ENCODE measurements around the gene RABAC1. TPM values are rescaled to one million over a fixed set of nuclear protein-coding genes. Genes with fewer than 3 reads are reported as not detected.

The RABAC1 gene
- total RNA-seq, 2 donors from 2014 or later: 114 to 122 TPM

DNA sequence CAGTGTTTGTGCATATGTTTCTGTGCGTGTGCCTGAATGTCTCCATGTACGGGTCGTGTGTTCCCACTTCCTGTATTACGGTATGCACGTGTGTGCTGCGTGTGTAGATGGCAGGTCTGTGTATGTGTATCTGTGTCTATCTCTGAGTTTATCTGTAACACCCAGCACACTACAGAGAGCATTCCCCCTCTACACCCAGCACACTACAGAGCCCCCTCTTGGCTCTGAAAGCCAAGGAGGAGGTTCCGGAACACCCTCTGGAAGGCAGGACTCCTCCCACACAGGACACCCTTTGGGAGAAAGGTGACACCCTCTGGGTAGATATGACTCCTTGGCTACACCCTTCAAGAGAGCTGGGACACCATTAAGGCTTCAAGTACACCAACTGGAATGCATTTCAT is 28.8 kb downstream of the RABAC1 start:
- Histone ChIP-seq H3K9me3 (ENCODE audit: control insufficient read depth, low read length) (peaks cover 5% of the 10 kb centered on the region), H3K9ac (ENCODE audit: extremely low read depth, low read length, poor library complexity, severe bottlenecking) (no peak overlapping the region), H3K27me3 (ENCODE audit: control insufficient read depth, insufficient read depth, low read length, poor library complexity, severe bottlenecking) (peaks cover 98% of the 10 kb centered on the region), H3K36me3 (ENCODE audit: control insufficient read depth, insufficient read depth, low read length) (no peaks in the 10 kb centered on the region), H3K4me3 (ENCODE audit: low read length) (no peak overlapping the region), H3K27ac (ENCODE audit: low read depth, low read length) (no peak overlapping the region), H3K4me1 (ENCODE audit: control insufficient read depth, insufficient read depth, low read length) (no peaks in the 10 kb centered on the region)
- H3K4me3 Mint-ChIP-seq: no peak overlapping the region
- TF ChIP-seq, protein P1, sequence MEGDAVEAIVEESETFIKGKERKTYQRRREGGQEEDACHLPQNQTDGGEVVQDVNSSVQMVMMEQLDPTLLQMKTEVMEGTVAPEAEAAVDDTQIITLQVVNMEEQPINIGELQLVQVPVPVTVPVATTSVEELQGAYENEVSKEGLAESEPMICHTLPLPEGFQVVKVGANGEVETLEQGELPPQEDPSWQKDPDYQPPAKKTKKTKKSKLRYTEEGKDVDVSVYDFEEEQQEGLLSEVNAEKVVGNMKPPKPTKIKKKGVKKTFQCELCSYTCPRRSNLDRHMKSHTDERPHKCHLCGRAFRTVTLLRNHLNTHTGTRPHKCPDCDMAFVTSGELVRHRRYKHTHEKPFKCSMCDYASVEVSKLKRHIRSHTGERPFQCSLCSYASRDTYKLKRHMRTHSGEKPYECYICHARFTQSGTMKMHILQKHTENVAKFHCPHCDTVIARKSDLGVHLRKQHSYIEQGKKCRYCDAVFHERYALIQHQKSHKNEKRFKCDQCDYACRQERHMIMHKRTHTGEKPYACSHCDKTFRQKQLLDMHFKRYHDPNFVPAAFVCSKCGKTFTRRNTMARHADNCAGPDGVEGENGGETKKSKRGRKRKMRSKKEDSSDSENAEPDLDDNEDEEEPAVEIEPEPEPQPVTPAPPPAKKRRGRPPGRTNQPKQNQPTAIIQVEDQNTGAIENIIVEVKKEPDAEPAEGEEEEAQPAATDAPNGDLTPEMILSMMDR (conservative IDR thresholded peaks at IDR 0.05): no peak
- DNase-seq: peak; percentile 58
- peaks cover 8% of the 10 kb centered on the region for H3K9me3 Mint-ChIP-seq
- no peaks in the 10 kb centered on the region for H3K36me3 Mint-ChIP-seq (ENCODE audit: low read depth)
- H3K27me3 Mint-ChIP-seq (ENCODE audit: insufficient read depth): peaks cover 71% of the 10 kb centered on the region
- H3K27ac Mint-ChIP-seq: no peak overlapping the region
- peaks cover 18% of the 10 kb centered on the region for H3K4me1 Mint-ChIP-seq
- WGBS, 2 experiments (ENCODE audit: insufficient coverage in 1 of 2, insufficient read length in 1 of 2): 0 to 57% methylated on average over 1 to 4 of the region's 7 CpGs

DNA sequence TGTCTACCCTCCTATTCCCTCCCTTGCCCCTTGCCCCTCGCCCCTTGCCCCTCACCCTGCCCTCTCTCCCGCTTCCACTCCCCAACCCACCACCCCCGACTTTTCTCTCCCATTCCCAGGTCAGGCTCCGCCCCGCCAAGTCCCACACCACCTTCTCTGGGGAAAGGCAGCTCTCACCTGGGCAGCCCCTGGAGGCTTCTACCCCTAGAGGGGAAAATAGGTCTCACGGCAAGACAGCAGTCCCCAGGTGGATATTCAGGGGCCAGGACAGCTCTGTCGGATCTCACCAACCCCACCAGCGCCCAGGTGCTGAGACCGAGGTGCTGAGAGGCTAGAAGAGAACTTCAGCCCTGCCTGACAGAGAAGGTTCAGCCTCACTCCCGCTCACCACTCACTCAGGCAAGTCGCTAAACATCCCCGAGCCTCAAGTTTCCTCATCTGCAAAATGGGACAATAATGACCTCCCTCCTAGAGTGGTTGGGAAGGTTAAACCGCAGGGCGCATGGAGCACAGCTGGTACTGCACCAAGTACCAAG is 29.5 kb downstream of the RABAC1 start:
- no peaks in the 10 kb centered on the region for H3K36me3 Mint-ChIP-seq (ENCODE audit: low read depth)
- no peak overlapping the region for H3K27ac Mint-ChIP-seq
- TF ChIP-seq, protein P1 (conservative IDR thresholded peaks at IDR 0.05): peak; percentile 29
- H3K4me3 Mint-ChIP-seq: no peak overlapping the region
- peak; percentile 75 for DNase-seq
- H3K4me1 Mint-ChIP-seq: peaks cover 18% of the 10 kb centered on the region
- H3K27me3 ChIP-seq (ENCODE audit: control insufficient read depth, insufficient read depth, low read length, poor library complexity, severe bottlenecking): peaks cover 99% of the 10 kb centered on the region
- no peaks in the 10 kb centered on the region for H3K4me1 ChIP-seq (ENCODE audit: control insufficient read depth, insufficient read depth, low read length)
- 18 to 26% methylated on average over 3 to 14 of the region's 14 CpGs for WGBS, 2 experiments (ENCODE audit: insufficient coverage in 1 of 2, insufficient read length in 1 of 2)
- H3K9me3 Mint-ChIP-seq: peaks cover 8% of the 10 kb centered on the region
- no peaks in the 10 kb centered on the region for H3K36me3 ChIP-seq (ENCODE audit: control insufficient read depth, insufficient read depth, low read length)
- H3K27ac ChIP-seq (ENCODE audit: low read depth, low read length): no peak overlapping the region
- H3K4me3 ChIP-seq (ENCODE audit: low read length): no peak overlapping the region
- peaks cover 64% of the 10 kb centered on the region for H3K27me3 Mint-ChIP-seq (ENCODE audit: insufficient read depth)
- peaks cover 5% of the 10 kb centered on the region for H3K9me3 ChIP-seq (ENCODE audit: control insufficient read depth, low read length)
- H3K9ac ChIP-seq (ENCODE audit: extremely low read depth, low read length, poor library complexity, severe bottlenecking): no peak overlapping the region

DNA sequence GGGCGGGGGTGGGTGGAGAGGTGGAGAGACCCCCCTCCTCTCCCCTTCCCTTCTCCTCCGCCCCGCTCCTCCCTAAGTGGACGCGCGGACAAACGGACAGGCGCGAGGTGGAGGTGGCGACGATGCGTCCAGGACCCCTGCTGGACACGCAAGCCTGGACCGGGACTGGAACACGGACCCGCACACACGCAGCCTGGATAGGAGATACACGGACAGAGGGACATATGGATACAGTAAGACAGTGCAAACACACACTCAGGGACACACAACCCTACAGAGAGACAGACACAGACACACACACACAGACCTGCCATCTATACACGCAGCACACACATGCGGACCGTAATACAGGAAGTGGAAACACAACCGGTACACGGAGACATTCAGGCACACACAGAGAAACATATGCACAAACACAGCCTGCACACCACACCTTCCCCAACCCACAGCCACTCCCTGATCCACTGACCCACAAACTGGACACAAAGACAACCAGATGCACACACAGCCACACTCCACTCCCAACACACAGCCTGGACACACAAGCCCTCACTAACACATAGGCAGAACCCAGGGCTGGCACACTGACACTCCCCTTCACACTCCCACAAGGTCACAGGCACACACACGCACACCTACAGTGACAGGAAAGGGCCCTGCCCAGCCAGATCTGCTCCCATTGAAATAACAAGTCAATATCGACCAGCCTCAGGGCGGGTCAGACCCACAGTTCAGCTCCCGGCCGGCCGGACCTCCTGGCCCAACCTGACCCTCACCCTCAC is 30.2 kb downstream of the RABAC1 start:
- H3K4me3 Mint-ChIP-seq: no peak overlapping the region
- Histone ChIP-seq H3K4me1 (ENCODE audit: control insufficient read depth, insufficient read depth, low read length) (no peaks in the 10 kb centered on the region), H3K9me3 (ENCODE audit: control insufficient read depth, low read length) (peaks cover 5% of the 10 kb centered on the region), H3K9ac (ENCODE audit: extremely low read depth, low read length, poor library complexity, severe bottlenecking) (no peak overlapping the region), H3K27ac (ENCODE audit: low read depth, low read length) (no peak overlapping the region), H3K36me3 (ENCODE audit: control insufficient read depth, insufficient read depth, low read length) (no peaks in the 10 kb centered on the region), H3K27me3 (ENCODE audit: control insufficient read depth, insufficient read depth, low read length, poor library complexity, severe bottlenecking) (peaks cover 99% of the 10 kb centered on the region), H3K4me3 (ENCODE audit: low read length) (peak overlapping the region; percentile 11)
- peak; percentile 52 for DNase-seq
- no peak overlapping the region for H3K27ac Mint-ChIP-seq
- peaks cover 8% of the 10 kb centered on the region for H3K9me3 Mint-ChIP-seq
- WGBS, 2 experiments (ENCODE audit: insufficient coverage in 1 of 2, insufficient read length in 1 of 2): 2 to 9% methylated on average over 7 to 28 of the region's 29 CpGs
- H3K36me3 Mint-ChIP-seq (ENCODE audit: low read depth): no peaks in the 10 kb centered on the region
- TF ChIP-seq, protein P1 (conservative IDR thresholded peaks at IDR 0.05): no peak
- H3K4me1 Mint-ChIP-seq: peaks cover 18% of the 10 kb centered on the region
- H3K27me3 Mint-ChIP-seq (ENCODE audit: insufficient read depth): peaks cover 57% of the 10 kb centered on the region
